ENCODE measurements around the gene POR. TPM values are rescaled to one million over a fixed set of nuclear protein-coding genes. Genes with fewer than 3 reads are reported as not detected.

Gene POR
- total RNA-seq, 2 experiments from 2014 or later: 22.9 to 26.0 TPM

DNA sequence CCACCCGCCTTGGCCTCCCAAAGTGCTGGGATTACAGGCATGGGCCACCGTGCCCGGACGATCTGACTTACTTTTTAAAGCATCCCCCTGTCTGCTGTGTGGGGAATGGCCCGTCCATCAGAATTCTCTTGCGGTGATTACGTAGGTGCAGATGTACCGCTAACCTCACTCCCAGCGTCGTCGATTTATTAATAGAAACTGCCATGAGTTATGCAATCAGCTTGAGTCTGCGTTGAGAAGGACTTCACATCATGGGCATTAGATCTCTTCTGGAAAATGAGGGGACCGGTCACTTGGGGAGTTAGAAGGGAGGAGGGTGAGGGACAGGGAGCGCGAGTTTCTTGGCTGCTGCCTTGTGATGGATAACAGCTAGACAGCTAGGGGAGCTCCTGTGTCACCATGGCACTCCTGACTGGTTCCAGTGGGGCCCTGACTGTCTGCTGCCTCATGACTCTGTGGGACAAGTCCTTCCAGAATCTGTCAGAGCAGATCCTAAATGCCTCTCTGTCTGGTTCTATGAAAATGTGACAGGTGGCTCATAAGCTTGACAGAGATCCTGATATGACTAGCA is 35.2 kb downstream of the POR start:
- H3K4me3 Mint-ChIP-seq: no peak overlapping the region
- H3K9me3 Mint-ChIP-seq: no peaks in the 10 kb centered on the region
- no peak for DNase-seq
- no peak overlapping the region for H3K27ac Mint-ChIP-seq
- peaks cover 7% of the 10 kb centered on the region for H3K4me1 Mint-ChIP-seq (ENCODE audit: low read depth)
- no peaks in the 10 kb centered on the region for H3K27me3 Mint-ChIP-seq (ENCODE audit: low read depth)
- CTCF ChIA-PET: no interaction called here
- no peaks in the 10 kb centered on the region for H3K36me3 Mint-ChIP-seq (ENCODE audit: low read depth)
- intact Hi-C loops (cut with micrococcal nuclease): no loop called here

DNA sequence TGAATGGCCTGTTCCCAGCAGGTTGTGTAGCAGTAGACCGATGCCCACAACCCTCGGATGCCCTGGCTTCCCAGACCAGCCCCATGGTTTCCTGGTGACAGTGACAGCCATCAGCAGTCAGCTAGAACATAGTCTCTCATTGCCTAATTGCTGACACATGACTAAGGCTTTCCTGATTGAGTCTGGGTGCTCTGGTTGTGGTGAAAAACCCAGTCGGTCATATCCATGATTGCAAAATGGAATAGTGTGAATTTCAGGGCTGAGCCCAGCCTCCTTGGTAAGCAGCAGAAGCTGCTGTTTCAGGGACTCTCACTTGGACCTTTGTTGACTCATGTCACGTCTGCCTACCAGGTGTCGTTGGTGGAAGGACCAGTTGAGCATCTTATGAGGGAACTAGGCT is 36.6 kb downstream of the POR start:
- Mint-ChIP-seq H3K9me3 (no peaks in the 10 kb centered on the region), H3K4me3 (no peak overlapping the region), H3K27me3 (ENCODE audit: low read depth) (no peaks in the 10 kb centered on the region), H3K36me3 (ENCODE audit: low read depth) (no peaks in the 10 kb centered on the region), H3K4me1 (ENCODE audit: low read depth) (peaks cover 2% of the 10 kb centered on the region), H3K27ac (no peak overlapping the region)
- CTCF ChIA-PET: no interaction called here
- no peak for DNase-seq
- intact Hi-C loops (cut with micrococcal nuclease): no loop called here

DNA sequence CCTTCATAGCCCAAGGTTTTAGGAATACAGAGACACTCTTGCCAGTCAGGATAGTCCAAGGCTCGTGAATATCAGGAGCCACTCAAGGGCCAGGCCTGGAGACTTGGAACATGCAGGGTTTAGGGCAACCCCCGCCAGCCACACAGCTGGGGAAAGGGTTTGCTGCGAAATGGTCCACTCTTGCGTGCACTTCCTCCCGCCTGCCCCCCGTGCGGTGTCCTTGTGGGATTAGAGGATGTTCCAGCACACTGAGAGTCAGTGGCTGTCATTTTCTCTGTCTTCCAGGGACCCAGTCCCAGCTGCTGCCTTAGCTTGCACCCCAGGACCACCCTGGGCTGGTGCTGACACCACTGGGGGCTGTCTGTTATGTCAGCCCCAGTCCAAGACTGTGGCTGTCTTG is 38.5 kb downstream of the POR start:
- no peaks in the 10 kb centered on the region for H3K27me3 Mint-ChIP-seq (ENCODE audit: low read depth)
- no peak overlapping the region for H3K4me3 Mint-ChIP-seq
- intact Hi-C loops (cut with micrococcal nuclease): no loop called here
- no peak for DNase-seq
- no peaks in the 10 kb centered on the region for H3K36me3 Mint-ChIP-seq (ENCODE audit: low read depth)
- peaks cover 2% of the 10 kb centered on the region for H3K4me1 Mint-ChIP-seq (ENCODE audit: low read depth)
- no peaks in the 10 kb centered on the region for H3K9me3 Mint-ChIP-seq
- H3K27ac Mint-ChIP-seq: no peak overlapping the region
- CTCF ChIA-PET: no interaction called here

- intact Hi-C loops (cut with micrococcal nuclease): no loop called here
- Mint-ChIP-seq H3K4me1 (ENCODE audit: low read depth) (no peaks in the 10 kb centered on the region), H3K36me3 (ENCODE audit: low read depth) (no peaks in the 10 kb centered on the region), H3K27me3 (ENCODE audit: low read depth) (no peaks in the 10 kb centered on the region), H3K4me3 (no peak overlapping the region), H3K27ac (no peak overlapping the region), H3K9me3 (no peaks in the 10 kb centered on the region)
- no peak for DNase-seq
- CTCF ChIA-PET: interaction anchor here (0.9 kb wide), 1 partner anchor 138 kb away, joined by 3 read pairs; no protein-coding TSS in a partner anchor
These were observed 39.0 kb downstream of the POR start for GRCh38 chr7:75953931-75954330.

DNA sequence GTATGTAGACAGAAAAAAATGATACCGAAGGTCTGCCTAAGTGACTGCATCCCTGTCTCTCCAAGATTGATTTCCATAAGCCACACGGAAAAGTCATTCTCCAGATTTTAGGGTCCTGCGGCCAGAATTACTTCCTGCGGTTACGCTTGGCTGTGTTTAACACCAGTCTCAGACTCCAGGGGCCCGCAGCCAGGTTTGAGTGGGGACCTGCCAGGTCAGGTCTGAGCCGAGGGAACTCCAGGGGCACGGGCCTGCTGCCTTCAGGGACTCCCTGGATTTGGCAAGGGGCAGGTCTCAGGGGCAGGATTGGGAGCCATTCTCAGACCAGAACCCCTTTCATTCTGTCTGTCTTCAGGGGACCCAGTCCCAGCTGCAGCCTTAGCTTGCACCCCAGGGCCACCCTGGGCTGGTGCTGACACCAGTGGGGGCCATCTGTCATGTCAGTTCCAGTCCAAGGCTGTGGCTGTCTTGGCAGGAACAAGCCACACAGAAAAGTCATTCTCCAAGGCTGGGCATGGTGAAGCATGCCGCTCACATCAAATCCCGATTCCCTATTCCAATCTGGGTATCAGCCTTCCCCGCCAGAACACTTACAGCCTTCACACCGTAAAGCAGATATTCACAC is 40.5 kb downstream of the POR start:
- DNase-seq: no peak
- no peaks in the 10 kb centered on the region for H3K4me1 Mint-ChIP-seq (ENCODE audit: low read depth)
- H3K36me3 Mint-ChIP-seq (ENCODE audit: low read depth): no peaks in the 10 kb centered on the region
- intact Hi-C loops (cut with micrococcal nuclease): no loop called here
- H3K9me3 Mint-ChIP-seq: no peaks in the 10 kb centered on the region
- CTCF ChIA-PET: no interaction called here
- H3K27me3 Mint-ChIP-seq (ENCODE audit: low read depth): no peaks in the 10 kb centered on the region
- no peak overlapping the region for H3K4me3 Mint-ChIP-seq
- H3K27ac Mint-ChIP-seq: no peak overlapping the region

- CTCF ChIA-PET: no interaction called here
These were observed 42.2 kb downstream of the POR start for GRCh38 chr7:75957021-75957736.

DNA sequence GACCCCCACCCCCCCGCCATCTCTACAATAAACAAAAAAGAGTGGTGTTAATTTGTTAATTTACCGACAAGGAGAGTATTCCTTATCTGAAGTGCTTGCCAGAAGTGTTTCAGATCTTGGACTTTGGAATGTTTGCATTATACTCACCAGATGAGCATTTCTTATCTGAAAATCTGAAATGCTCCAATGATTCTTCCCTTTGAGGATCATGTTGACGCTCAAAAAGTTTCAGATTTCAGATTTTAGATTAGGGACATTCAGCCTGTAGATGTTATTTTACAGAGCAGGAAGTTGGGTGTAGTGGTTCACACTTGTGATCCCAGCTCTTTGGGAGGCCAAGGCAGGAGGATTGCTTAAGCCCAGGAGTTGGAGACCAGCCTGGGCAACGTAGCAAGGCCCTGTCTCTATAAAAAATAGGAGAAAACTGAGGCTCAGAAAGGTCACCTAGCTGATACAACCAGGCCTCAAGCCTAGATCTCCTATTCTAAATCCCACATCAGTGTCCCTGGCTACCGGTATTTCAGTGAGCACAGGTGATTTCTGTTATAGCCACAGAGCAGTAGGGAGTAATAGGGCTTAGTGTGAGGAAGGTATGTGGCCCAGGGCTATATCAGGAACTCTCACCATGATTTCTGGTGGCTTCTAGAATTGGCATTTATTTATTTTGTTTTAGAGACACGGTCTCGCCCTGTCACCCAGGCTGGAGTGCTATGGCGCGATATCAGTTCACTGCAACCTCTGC is 44.0 kb downstream of the POR start:
- H3K4me1 Mint-ChIP-seq (ENCODE audit: low read depth): no peaks in the 10 kb centered on the region
- no peak overlapping the region for H3K27ac Mint-ChIP-seq
- H3K36me3 Mint-ChIP-seq (ENCODE audit: low read depth): no peaks in the 10 kb centered on the region
- CTCF ChIA-PET: no interaction called here
- H3K9me3 Mint-ChIP-seq: no peaks in the 10 kb centered on the region
- intact Hi-C loops (cut with micrococcal nuclease): no loop called here
- no peak for DNase-seq
- no peak overlapping the region for H3K4me3 Mint-ChIP-seq
- H3K27me3 Mint-ChIP-seq (ENCODE audit: low read depth): no peaks in the 10 kb centered on the region

More at GRCh38 chr7:75957021-75957736, 42.2 kb downstream of the POR start:
- Mint-ChIP-seq H3K27ac (no peak overlapping the region), H3K27me3 (ENCODE audit: low read depth) (no peaks in the 10 kb centered on the region), H3K4me3 (no peak overlapping the region), H3K4me1 (ENCODE audit: low read depth) (no peaks in the 10 kb centered on the region), H3K36me3 (ENCODE audit: low read depth) (no peaks in the 10 kb centered on the region), H3K9me3 (no peaks in the 10 kb centered on the region)
- intact Hi-C loops (cut with micrococcal nuclease): no loop called here
- no peak for DNase-seq

- Mint-ChIP-seq H3K9me3 (no peaks in the 10 kb centered on the region), H3K27ac (no peak overlapping the region), H3K36me3 (ENCODE audit: low read depth) (no peaks in the 10 kb centered on the region), H3K4me1 (ENCODE audit: low read depth) (no peaks in the 10 kb centered on the region), H3K4me3 (no peak overlapping the region), H3K27me3 (ENCODE audit: low read depth) (no peaks in the 10 kb centered on the region)
- CTCF ChIA-PET: no interaction called here
- intact Hi-C loops (cut with micrococcal nuclease): no loop called here
- DNase-seq: no peak
These were observed 45.4 kb downstream of the POR start for GRCh38 chr7:75960372-75960771.

DNA sequence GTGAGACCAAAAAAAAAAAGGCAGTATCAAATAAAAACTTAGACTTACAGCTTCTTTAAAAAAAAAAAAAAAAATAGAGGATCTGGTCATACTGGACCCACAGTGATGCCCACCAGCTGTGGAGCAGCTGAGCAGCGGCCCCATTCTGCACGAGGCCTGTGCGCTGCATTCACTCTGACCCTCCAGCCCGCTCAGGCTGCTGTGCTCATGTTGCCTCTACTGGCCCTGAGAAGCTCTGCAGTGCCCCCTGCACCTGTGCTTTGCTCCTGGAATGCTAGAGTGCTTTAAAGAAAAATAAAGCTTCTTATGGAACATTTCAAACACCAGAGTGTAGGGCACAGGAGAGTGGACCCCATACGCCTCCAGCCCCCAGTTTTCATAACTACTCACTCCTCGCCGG is 46.3 kb downstream of the POR start:
- Mint-ChIP-seq H3K4me1 (ENCODE audit: low read depth) (no peaks in the 10 kb centered on the region), H3K27me3 (ENCODE audit: low read depth) (no peaks in the 10 kb centered on the region), H3K9me3 (no peaks in the 10 kb centered on the region), H3K27ac (no peak overlapping the region), H3K36me3 (ENCODE audit: low read depth) (no peaks in the 10 kb centered on the region), H3K4me3 (no peak overlapping the region)
- CTCF ChIA-PET: no interaction called here
- intact Hi-C loops (cut with micrococcal nuclease): no loop called here
- no peak for DNase-seq

DNA sequence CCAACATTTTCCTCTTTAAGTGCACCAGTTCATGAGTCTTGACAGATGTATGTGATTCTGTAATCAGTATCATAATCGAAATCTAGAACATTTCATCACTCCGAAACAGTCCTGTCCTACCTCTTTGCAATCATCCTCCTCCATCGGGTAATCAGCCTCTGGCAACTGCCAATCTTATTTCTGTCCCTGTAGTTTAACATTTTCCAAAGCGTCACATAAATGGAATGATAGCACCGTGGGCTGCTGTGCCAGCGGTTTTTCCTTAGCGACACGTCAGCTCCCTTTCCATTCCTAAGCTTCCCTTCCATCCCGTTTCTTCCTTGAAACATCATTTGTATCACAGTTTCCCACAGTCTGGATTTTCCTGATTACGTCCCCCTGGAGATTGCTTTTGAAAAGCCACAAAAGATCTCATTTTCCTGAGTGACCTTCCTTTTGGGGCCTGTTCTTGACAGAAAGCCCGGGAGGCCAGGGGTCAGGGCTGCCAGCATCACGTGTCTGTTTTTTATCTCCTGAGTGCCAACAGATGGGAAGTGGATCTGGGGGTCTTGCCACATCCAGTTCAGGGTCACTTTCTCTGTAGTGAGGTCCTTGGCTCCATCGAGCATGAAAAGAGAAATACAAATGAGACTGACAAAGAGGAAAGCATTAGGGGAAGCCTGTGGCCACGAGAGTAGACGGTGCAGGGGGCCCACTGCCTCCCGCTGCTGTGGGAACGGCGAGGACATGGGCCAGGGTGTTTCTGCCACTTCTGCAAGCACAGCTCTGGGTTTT is 47.8 kb downstream of the POR start:
- H3K27me3 Mint-ChIP-seq (ENCODE audit: low read depth): no peaks in the 10 kb centered on the region
- H3K4me1 Mint-ChIP-seq (ENCODE audit: low read depth): no peaks in the 10 kb centered on the region
- no peak overlapping the region for H3K4me3 Mint-ChIP-seq
- no peaks in the 10 kb centered on the region for H3K36me3 Mint-ChIP-seq (ENCODE audit: low read depth)
- no peaks in the 10 kb centered on the region for H3K9me3 Mint-ChIP-seq
- no peak overlapping the region for H3K27ac Mint-ChIP-seq
- intact Hi-C loops (cut with micrococcal nuclease): no loop called here
- no peak for DNase-seq
- CTCF ChIA-PET: no interaction called here

GRCh38 chr7:75963381-75963995 is 48.5 kb downstream of the POR start:
- no peaks in the 10 kb centered on the region for H3K4me1 Mint-ChIP-seq (ENCODE audit: low read depth)
- H3K9me3 Mint-ChIP-seq: no peaks in the 10 kb centered on the region
- CTCF ChIA-PET: no interaction called here
- intact Hi-C loops (cut with micrococcal nuclease): no loop called here
- H3K27ac Mint-ChIP-seq: no peak overlapping the region
- no peaks in the 10 kb centered on the region for H3K36me3 Mint-ChIP-seq (ENCODE audit: low read depth)
- H3K27me3 Mint-ChIP-seq (ENCODE audit: low read depth): no peaks in the 10 kb centered on the region
- no peak for DNase-seq
- no peak overlapping the region for H3K4me3 Mint-ChIP-seq

DNA sequence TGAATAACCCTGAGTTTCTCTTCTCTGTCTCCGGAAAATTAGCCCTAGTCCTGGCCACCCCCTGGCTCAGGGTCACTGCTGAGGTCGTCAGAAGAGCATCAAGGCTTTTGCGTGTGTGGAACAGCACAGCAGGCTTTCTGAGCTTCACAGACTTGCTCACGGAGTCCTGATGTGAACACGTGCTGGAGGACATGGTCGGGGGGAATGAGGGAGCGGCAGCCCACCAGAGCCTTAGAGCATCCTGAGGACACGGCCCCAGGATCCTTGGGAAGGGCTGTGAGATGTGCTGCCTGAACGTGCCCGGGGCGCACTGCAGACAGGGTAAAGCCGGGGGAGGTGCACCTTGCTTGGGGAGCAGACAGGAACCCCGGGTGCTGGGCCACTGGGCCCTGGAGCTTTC is 50.7 kb downstream of the POR start:
- no peak overlapping the region for H3K27ac Mint-ChIP-seq
- CTCF ChIA-PET: interaction anchor here (1.2 kb wide), 1 partner anchor 55 kb away, joined by 6 read pairs; no protein-coding TSS in a partner anchor
- intact Hi-C loops (cut with micrococcal nuclease): no loop called here
- no peaks in the 10 kb centered on the region for H3K36me3 Mint-ChIP-seq (ENCODE audit: low read depth)
- no peaks in the 10 kb centered on the region for H3K4me1 Mint-ChIP-seq (ENCODE audit: low read depth)
- no peaks in the 10 kb centered on the region for H3K9me3 Mint-ChIP-seq
- no peak for DNase-seq
- no peak overlapping the region for H3K4me3 Mint-ChIP-seq
- H3K27me3 Mint-ChIP-seq (ENCODE audit: low read depth): no peaks in the 10 kb centered on the region
